Urinary bladder (tissue), 4 donors: ENCODE results near the gene N4BP2. TPM values are rescaled to one million over a fixed set of nuclear protein-coding genes. Genes with fewer than 3 reads are reported as not detected.
"Not testable (repeated sequence)": the region's sequence is repeated elsewhere in the genome, so short reads cannot be mapped to it uniquely, and the experiment has no call there.

Source experiments
- DNase-seq: peaks from one replicate; pipeline ENCODE4 v3.0.0-alpha.2; 2015; ENCODE audit errors: extremely low spot score
- H3K27ac ChIP-seq: one replicate; pipeline ENCODE4 v1.5.1; 2013; ENCODE audit warnings: low read depth, mild to moderate bottlenecking, moderate library complexity
- H3K36me3 ChIP-seq: one replicate; pipeline ENCODE4 v1.6.1; 2013; ENCODE audit warnings: mild to moderate bottlenecking, moderate library complexity; ENCODE audit not compliant: insufficient read depth
- H3K4me1 ChIP-seq: one replicate; pipeline ENCODE4 v1.6.1; 2013; ENCODE audit warnings: mild to moderate bottlenecking, moderate library complexity; ENCODE audit not compliant: insufficient read depth
- H3K4me3 ChIP-seq: one replicate; pipeline ENCODE4 v1.5.1; 2013; ENCODE audit warnings: low read depth, low read length
- WGBS: extraction: QIAGEN DNeasy Blood & Tissue Kit; methylation state at CpG from one replicate; pipeline ENCODE4 v1.1.7; 2013; 5-methylcytosine and 5-hydroxymethylcytosine counted together
- polyA plus RNA-seq: library from polyadenylated mRNA; stranded (reverse); fragments of 200-250 nt; gene quantifications from one replicate; pipeline ENCODE4 v1.2.3, GENCODE V29; 2013
- total RNA-seq: library from RNA; depleted of rRNA; stranded (reverse); fragments of >200 nt; gene quantifications from one replicate; pipeline ENCODE4 v1.2.3, GENCODE V29; 2014
- donor health status: healthy with polysubstance abuse.
- donor health status: healthy.

N4BP2 gene
- total and polyA plus RNA-seq, 2 donors = 2.5 to 64.7 TPM

DNA sequence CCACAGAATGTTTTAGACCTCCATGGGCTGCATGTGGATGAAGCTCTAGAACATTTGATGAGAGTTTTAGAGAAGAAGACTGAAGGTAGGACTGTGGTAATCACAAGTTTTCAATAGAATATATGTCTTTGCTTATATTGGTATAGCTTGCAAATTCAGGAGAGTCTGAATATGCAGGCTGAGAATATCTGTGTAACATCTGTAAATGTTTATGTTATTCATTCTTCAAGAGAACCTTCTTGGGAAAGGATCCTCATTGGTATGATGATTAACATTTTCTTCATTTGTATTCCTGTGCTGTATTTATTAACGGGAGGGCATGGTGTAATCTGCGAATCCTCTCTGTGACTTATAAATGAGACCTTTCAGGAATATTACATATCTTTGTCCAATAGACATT, 88.1 kb downstream of the N4BP2 start:
- no peak overlapping the region for H3K27ac ChIP-seq
- H3K4me3 ChIP-seq = no peak overlapping the region
- H3K36me3 ChIP-seq = no peaks in the 10 kb centered on the region
- WGBS = 82% methylated on average over 2 of the region's 2 CpGs
- H3K4me1 ChIP-seq = no peaks in the 10 kb centered on the region
- DNase-seq = no peak

DNA sequence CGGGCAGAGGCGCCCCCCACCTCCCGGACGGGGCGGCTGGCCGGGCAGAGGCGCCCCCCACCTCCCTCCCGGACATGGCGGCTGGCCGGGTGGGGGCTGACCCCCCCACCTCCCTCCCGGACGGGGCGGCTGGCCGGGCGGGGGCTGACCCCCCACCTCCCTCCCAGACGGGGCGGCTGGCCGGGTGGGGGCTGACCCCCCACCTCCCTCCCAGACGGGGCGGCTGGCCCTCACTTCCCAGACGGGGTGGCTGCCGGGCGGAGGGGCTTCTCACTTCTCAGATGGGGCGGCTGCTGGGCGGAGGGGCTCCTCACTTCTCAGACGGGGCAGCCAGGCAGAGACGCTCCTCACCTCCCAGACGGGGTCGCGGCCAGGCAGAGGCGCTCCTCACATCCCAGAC, 90.8 kb downstream of the N4BP2 start:
- not testable (repeated sequence) for H3K4me3 ChIP-seq, DNase-seq, H3K27ac ChIP-seq, H3K36me3 ChIP-seq, H3K4me1 ChIP-seq
- 94% methylated on average over 31 of the region's 31 CpGs for WGBS

DNA sequence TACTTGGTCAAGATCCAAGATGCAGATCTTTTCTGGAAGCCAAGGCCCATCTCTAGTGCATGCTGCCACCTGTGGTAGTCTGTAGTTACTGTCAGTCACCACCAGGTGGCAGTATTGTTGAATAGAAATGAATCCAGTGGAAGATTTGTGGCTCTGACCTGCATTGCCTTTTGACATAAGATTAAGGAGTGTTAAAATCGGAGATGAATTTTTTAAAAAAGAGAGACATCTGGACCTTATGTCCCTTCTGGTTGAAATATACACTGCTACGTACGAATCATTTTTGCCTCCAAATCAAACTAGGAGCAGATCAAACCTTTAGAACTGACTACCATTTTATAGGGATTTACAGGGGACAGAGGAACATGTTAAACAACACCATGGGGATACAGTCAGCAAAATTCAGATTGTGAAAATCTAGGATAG, 93.3 kb downstream of the N4BP2 start:
- H3K4me3 ChIP-seq = no peak overlapping the region
- H3K27ac ChIP-seq = no peak overlapping the region
- 94% methylated on average over 3 of the region's 3 CpGs for WGBS
- no peak for DNase-seq
- no peaks in the 10 kb centered on the region for H3K4me1 ChIP-seq
- no peaks in the 10 kb centered on the region for H3K36me3 ChIP-seq

DNA sequence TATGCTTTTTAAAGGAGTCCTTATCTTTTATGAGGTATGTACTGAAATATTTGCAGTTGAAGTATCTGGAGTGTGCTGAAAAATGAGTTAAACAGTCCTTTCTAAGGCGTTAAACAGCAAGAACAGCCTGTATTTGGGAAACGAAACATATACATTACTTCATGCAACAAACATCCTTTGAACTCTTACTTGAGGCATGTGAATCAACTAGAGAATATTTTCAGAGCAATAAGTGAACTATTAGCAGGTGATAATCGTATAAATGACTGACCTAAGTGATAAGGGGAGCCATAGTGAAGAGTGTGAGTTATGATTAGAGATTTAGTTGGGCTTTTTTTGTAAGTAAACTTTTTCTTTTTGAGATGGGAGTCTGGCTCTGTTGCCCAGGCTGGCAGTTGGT, 94.3 kb downstream of the N4BP2 start:
- no peaks in the 10 kb centered on the region for H3K4me1 ChIP-seq
- no peak for DNase-seq
- no peak overlapping the region for H3K27ac ChIP-seq
- no peak overlapping the region for H3K4me3 ChIP-seq
- no peaks in the 10 kb centered on the region for H3K36me3 ChIP-seq
- 61% methylated on average over 3 of the region's 3 CpGs for WGBS

DNA sequence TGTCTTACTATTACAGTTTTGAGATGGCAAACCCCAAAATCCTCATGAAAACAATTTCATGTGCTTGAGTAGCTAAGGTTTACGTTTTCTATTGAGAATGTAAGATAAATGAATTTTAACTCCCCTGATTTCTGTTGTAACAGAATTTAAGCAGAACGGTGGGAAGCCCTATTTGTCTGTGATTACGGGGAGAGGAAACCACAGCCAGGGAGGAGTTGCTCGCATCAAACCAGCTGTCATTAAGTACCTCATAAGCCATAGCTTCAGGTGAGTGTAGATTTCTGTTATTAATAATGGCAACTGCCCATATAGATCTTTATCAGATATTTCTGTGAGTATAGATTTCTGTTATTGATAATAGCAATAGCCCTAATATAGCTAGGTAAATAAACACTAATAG, 96.0 kb downstream of the N4BP2 start:
- H3K27ac ChIP-seq = no peak overlapping the region
- H3K4me1 ChIP-seq = no peaks in the 10 kb centered on the region
- no peak overlapping the region for H3K4me3 ChIP-seq
- no peaks in the 10 kb centered on the region for H3K36me3 ChIP-seq
- DNase-seq = no peak
- WGBS = 84% methylated on average over 4 of the region's 4 CpGs

DNA sequence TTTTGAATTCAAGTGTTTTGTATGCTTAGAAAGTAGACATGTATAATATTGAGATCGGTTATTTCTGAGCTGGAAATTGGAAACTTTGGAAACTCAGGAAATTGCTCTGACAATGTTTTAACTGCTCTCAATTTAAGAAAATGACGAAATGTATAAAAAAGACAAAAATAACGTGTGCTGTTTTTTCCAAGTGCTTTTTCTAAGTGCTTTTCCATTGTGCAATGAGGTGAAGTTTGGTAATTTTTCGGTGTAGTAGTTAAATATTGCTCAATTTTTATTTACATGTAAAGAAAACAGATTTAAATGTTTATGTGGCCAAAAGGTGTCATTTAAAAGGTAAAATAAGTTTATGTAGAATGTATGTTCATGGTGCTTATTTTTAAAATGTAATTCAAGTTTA, 100.8 kb downstream of the N4BP2 start:
- H3K36me3 ChIP-seq = peaks cover 2% of the 10 kb centered on the region
- DNase-seq = no peak
- no peaks in the 10 kb centered on the region for H3K4me1 ChIP-seq
- WGBS = 93% methylated on average over 4 of the region's 4 CpGs
- no peak overlapping the region for H3K27ac ChIP-seq
- H3K4me3 ChIP-seq = no peak overlapping the region

DNA sequence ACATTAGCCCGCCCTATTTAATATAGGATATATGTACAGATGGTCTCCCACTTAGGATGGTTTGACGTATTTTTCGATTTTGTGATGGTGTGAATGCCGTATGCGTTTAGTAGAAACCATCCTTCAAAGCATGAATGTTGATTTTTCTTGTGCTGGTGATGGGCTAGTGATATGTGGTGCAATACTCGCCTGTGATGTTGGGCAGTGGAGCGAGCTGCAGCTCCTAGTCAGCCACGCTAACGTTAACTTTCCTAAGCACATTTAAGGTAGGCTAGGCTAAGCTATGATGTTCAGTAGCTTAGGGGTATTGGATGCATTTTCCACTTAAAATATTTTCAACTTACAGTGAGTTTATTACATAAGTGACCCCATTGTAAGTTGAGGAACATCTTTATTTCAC, 103.6 kb downstream of the N4BP2 start:
- H3K4me1 ChIP-seq = no peaks in the 10 kb centered on the region
- 97% methylated on average over 9 of the region's 9 CpGs for WGBS
- no peak for DNase-seq
- H3K4me3 ChIP-seq = no peak overlapping the region
- H3K27ac ChIP-seq = no peak overlapping the region
- peaks cover 2% of the 10 kb centered on the region for H3K36me3 ChIP-seq

DNA sequence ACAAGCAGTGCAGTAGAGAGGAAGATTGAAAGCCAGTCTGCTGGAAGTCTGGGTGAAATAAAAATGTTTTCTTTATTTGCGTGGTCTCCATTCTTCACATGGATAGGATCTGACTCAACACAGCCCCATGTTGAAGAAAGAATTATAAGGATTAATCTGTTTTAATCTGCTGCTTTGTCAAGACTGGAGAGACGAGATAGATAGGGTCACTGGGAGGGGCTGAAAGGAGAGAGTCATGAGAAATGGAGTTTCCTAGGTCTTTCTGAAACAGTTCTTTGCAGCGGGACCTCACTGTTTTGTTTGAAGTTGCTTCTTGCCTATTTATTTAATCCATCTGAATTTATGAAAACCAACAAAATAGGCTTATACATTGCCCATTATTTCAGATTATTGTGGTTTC, 107.8 kb downstream of the N4BP2 start:
- Histone ChIP-seq H3K27ac (no peak overlapping the region), H3K4me1 (no peaks in the 10 kb centered on the region), H3K36me3 (peaks cover 2% of the 10 kb centered on the region), H3K4me3 (no peak overlapping the region)
- DNase-seq = no peak
- 80% methylated on average over 3 of the region's 3 CpGs for WGBS

DNA sequence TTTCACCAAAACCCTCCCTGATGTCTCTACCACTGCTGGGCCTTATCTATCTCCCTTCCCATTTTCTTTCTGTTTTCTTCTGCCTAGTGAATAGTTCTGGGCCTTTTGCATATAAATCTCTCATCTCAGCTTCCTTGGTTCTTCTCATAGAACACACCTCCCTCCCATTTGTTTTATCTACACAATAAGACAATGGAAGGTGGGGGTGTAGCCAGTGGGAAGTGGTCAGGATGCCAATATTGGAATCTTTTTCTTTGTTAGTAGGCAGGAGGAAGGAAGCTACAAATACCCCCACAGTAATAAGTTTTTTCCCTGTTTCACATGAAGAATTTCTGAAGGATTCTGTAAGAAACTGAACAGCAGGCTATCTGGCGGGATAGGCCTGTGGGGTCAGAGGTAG, 109.3 kb downstream of the N4BP2 start:
- H3K4me3 ChIP-seq = no peak overlapping the region
- H3K4me1 ChIP-seq = no peaks in the 10 kb centered on the region
- no peak overlapping the region for H3K27ac ChIP-seq
- WGBS = 96% methylated on average over 1 of the region's 1 CpG
- no peak for DNase-seq
- H3K36me3 ChIP-seq = peaks cover 2% of the 10 kb centered on the region

DNA sequence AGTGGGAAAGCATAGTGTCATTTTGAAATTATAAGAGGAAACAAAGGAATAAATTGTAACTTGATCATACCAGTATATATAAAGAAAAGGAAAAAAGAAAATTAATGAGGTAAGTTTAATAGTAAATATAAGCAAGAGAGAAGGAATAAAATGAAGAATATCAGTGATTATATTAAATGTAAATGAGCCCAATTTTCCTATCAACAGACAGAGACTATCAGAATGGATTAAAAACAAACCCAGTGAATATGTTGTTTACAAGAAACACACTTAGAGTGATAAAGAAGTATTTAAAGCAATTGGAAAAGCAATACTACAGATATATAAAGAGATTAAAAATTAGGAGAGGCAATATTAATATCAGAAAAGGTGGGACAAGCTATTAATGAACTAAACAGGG, 111.4 kb downstream of the N4BP2 start:
- no peak overlapping the region for H3K4me3 ChIP-seq
- H3K27ac ChIP-seq = no peak overlapping the region
- no peaks in the 10 kb centered on the region for H3K36me3 ChIP-seq
- no peak for DNase-seq
- H3K4me1 ChIP-seq = no peaks in the 10 kb centered on the region

DNA sequence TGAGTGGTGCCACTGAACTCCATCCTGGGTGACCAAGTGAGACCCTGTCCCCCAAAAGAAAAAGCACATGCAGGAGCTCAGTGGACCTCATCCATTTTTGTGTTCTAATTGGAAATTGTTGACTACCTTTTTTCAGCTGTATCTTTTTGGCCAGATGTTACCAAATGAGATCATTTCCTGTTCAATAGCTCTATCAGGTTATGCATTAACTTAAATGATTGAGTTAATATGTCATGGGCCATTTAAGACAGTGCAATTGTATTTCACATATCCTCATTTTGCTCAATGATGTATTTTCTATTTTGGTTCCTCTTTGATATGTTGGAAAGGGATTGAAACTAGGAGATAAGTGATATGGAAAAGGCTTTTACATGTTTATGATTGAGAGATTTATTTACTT, 113.9 kb downstream of the N4BP2 start:
- Histone ChIP-seq H3K27ac (no peak overlapping the region), H3K36me3 (no peaks in the 10 kb centered on the region), H3K4me1 (no peaks in the 10 kb centered on the region), H3K4me3 (no peak overlapping the region)
- DNase-seq = no peak

DNA sequence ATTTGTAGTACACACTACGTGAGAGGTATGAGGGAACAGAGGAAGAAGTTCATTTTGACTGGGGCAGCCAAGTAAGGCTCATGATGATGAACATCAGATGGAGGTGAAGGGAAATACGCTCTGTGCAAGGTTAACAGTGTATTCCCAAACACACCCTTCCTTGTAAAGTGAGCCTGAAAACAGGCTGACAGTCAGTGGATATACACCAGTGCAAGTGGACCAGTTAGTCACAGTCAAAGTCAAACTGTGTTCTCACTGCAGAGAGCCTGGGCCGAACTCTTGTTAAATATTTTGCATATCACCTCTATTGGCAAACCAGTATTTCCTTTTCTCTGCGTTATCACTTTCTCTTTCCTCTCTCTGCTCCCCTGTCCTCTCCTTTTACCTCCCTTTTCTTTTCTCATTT, 116.8 kb downstream of the N4BP2 start:
- Histone ChIP-seq H3K27ac (no peak overlapping the region), H3K4me1 (no peaks in the 10 kb centered on the region), H3K36me3 (peaks cover 1% of the 10 kb centered on the region), H3K4me3 (no peak overlapping the region)
- DNase-seq = no peak
- WGBS = 37% methylated on average over 4 of the region's 4 CpGs

DNA sequence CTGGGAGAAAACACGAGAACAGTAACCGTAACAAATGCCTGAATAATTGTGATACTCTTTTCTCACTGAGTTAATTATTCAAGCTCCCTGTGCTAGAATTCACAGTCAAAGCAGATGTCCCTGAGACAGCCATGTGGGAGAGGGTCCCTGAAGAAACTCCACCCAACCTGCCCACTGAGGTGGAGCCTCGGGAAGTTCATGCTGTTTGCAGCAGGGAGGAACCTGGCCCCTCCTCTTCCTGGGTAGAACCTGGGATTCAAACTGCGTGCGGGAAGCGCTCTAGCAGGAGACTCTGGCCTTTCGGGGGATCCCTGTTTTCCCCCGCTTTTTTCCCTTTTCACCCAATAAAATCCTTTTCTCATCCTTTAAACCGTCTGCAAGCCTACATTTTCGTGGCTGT, 120.0 kb downstream of the N4BP2 start:
- Histone ChIP-seq H3K4me3 (no peak overlapping the region), H3K4me1 (no peaks in the 10 kb centered on the region), H3K27ac (no peak overlapping the region), H3K36me3 (peaks cover 1% of the 10 kb centered on the region)
- 45% methylated on average over 10 of the region's 10 CpGs for WGBS
- no peak for DNase-seq

DNA sequence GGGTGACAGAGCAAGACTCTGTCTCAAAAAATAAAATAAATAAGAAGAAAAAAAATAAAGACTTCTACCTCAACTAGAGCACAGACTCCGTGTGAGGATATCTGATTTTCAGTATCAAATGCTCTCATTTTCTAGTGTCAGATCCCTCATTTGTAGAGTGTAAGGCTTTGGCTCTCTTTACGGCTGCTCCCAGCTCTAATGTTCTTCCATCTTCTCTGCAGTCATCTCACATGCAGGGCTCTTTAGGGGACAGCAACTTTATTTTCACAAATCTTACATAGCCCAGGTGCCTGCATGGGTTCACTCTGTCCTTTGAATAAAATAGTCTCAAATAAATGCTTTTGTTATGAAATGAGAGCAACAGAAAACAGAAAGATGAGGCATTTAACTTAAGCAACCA, 120.9 kb downstream of the N4BP2 start:
- 79% methylated on average over 2 of the region's 2 CpGs for WGBS
- Histone ChIP-seq H3K4me3 (no peak overlapping the region), H3K27ac (no peak overlapping the region), H3K36me3 (peaks cover 1% of the 10 kb centered on the region), H3K4me1 (no peaks in the 10 kb centered on the region)
- DNase-seq = no peak

DNA sequence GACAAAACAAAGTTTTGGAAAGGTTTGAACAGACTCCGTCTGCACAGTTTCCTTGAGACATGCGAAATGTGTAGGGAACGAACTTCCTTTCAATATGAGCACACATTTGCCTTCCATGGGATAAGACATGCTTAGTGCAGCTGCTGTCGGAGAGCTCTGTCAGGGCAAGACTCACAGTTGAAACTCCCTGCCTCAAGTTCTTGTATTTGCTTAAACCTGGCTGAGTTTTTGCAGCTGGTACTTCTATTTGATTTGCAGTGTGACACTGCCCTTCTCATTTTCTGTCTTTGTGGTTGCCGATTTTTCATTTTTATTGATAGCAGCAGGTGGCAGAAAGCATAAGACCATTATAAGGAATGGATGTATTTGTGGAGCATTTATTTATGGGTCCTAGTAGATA, 122.0 kb downstream of the N4BP2 start:
- DNase-seq = no peak

More for the DNA sequence above, 122.0 kb downstream of the N4BP2 start:
- Histone ChIP-seq H3K4me1 (no peaks in the 10 kb centered on the region), H3K27ac (no peak overlapping the region), H3K36me3 (peaks cover 1% of the 10 kb centered on the region), H3K4me3 (no peak overlapping the region)
- 43% methylated on average over 5 of the region's 5 CpGs for WGBS
